ENCODE results near the gene FAM171A2.

DNA sequence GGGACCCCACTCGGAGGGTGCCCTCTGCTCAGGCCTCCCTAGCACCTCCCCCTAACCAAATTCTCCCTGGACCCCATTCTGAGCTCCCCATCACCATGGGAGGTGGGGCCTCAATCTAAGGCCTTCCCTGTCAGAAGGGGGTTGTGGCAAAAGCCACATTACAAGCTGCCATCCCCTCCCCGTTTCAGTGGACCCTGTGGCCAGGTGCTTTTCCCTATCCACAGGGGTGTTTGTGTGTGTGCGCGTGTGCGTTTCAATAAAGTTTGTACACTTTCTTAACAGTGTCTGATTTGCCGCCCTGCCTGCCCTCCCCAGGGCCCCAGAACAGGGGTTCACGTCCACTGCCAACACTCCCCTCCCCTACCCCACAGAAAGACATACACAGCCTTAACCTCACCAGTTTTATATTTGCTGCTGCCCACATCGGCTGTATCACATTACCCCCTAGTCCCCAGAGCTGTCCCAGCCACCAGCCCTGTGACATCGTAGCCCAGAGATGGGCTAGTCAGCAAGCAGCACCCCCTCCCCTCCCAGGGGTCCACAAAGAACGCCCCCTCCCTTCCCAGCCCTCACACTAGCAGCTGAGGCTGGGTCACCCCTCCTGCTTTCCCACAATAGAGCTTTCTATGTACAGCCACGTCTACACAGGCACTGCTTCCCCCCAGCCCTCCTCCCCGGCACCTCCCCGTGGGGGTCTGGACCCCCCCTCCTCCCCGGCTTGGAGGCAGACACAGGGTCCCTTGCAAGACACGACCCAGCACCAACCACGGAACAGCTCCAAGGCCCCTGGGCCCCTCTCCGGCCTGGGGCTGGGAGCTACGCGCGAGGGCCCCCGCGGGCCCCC, 10.6 kb downstream of the FAM171A2 start:
- no peak for TF ChIP-seq RAD21 (IDR thresholded peaks at IDR 0.05 in 1 of 2, conservative IDR thresholded peaks at IDR 0.05 in 1 of 2; ENCODE audit: low read depth in 2 of 2, low read length in 2 of 2)
- no peak for TF ChIP-seq ATF3 (IDR thresholded peaks at IDR 0.05; ENCODE audit: insufficient read depth, low read depth, low read length)
- TF ChIP-seq SUZ12 (IDR thresholded peaks at IDR 0.05; ENCODE audit: low read length): no peak
- TF ChIP-seq, protein P1, sequence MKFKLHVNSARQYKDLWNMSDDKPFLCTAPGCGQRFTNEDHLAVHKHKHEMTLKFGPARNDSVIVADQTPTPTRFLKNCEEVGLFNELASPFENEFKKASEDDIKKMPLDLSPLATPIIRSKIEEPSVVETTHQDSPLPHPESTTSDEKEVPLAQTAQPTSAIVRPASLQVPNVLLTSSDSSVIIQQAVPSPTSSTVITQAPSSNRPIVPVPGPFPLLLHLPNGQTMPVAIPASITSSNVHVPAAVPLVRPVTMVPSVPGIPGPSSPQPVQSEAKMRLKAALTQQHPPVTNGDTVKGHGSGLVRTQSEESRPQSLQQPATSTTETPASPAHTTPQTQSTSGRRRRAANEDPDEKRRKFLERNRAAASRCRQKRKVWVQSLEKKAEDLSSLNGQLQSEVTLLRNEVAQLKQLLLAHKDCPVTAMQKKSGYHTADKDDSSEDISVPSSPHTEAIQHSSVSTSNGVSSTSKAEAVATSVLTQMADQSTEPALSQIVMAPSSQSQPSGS (IDR thresholded peaks at IDR 0.05; ENCODE audit: low read length): no peak
- TF ChIP-seq HDAC2 (IDR thresholded peaks at IDR 0.05; ENCODE audit: borderline replicate concordance in 1 of 2, low read depth in 2 of 2, low read length in 2 of 2): no peak
- no peak for TF ChIP-seq SIN3A (conservative IDR thresholded peaks at IDR 0.05 in 1 of 2, IDR thresholded peaks at IDR 0.05 in 1 of 2; ENCODE audit: low read depth in 1 of 2, low read length in 2 of 2)
- no peak for TF ChIP-seq CTBP2 (IDR thresholded peaks at IDR 0.05; ENCODE audit: borderline replicate concordance, insufficient read depth, insufficient read length, low read length)
- TF ChIP-seq JUND (IDR thresholded peaks at IDR 0.05; ENCODE audit: low read length): no peak
- TF ChIP-seq POLR2A (IDR thresholded peaks at IDR 0.05; ENCODE audit: control extremely low read depth in 1 of 2, low read depth in 2 of 2, low read length in 2 of 2): peak in 1 of 2 experiments; percentile 51; a peak in 1 of 3 replicates
- no peak for TF ChIP-seq CTCF (IDR thresholded peaks at IDR 0.05; ENCODE audit: control extremely low read depth in 1 of 3, insufficient read depth in 1 of 3, low read depth in 1 of 3, low read length in 3 of 3)

Measured in H1 (cell line).